Measurements from ENCODE around the gene RAB37. TPM values are rescaled to one million over a fixed set of nuclear protein-coding genes. Genes with fewer than 3 reads are reported as not detected.
A peak's percentile ranks its signal among the peaks of the same experiment; 100 is the strongest.

RAB37 gene
- total and polyA plus RNA-seq, 9 of the 15 experiments (the other 6 are each of a cell fraction or from before 2014, with no cell fraction given), result 0.03 to 0.27 (median 0.11) TPM; not detected in 4

- TF ChIP-seq, protein P1, sequence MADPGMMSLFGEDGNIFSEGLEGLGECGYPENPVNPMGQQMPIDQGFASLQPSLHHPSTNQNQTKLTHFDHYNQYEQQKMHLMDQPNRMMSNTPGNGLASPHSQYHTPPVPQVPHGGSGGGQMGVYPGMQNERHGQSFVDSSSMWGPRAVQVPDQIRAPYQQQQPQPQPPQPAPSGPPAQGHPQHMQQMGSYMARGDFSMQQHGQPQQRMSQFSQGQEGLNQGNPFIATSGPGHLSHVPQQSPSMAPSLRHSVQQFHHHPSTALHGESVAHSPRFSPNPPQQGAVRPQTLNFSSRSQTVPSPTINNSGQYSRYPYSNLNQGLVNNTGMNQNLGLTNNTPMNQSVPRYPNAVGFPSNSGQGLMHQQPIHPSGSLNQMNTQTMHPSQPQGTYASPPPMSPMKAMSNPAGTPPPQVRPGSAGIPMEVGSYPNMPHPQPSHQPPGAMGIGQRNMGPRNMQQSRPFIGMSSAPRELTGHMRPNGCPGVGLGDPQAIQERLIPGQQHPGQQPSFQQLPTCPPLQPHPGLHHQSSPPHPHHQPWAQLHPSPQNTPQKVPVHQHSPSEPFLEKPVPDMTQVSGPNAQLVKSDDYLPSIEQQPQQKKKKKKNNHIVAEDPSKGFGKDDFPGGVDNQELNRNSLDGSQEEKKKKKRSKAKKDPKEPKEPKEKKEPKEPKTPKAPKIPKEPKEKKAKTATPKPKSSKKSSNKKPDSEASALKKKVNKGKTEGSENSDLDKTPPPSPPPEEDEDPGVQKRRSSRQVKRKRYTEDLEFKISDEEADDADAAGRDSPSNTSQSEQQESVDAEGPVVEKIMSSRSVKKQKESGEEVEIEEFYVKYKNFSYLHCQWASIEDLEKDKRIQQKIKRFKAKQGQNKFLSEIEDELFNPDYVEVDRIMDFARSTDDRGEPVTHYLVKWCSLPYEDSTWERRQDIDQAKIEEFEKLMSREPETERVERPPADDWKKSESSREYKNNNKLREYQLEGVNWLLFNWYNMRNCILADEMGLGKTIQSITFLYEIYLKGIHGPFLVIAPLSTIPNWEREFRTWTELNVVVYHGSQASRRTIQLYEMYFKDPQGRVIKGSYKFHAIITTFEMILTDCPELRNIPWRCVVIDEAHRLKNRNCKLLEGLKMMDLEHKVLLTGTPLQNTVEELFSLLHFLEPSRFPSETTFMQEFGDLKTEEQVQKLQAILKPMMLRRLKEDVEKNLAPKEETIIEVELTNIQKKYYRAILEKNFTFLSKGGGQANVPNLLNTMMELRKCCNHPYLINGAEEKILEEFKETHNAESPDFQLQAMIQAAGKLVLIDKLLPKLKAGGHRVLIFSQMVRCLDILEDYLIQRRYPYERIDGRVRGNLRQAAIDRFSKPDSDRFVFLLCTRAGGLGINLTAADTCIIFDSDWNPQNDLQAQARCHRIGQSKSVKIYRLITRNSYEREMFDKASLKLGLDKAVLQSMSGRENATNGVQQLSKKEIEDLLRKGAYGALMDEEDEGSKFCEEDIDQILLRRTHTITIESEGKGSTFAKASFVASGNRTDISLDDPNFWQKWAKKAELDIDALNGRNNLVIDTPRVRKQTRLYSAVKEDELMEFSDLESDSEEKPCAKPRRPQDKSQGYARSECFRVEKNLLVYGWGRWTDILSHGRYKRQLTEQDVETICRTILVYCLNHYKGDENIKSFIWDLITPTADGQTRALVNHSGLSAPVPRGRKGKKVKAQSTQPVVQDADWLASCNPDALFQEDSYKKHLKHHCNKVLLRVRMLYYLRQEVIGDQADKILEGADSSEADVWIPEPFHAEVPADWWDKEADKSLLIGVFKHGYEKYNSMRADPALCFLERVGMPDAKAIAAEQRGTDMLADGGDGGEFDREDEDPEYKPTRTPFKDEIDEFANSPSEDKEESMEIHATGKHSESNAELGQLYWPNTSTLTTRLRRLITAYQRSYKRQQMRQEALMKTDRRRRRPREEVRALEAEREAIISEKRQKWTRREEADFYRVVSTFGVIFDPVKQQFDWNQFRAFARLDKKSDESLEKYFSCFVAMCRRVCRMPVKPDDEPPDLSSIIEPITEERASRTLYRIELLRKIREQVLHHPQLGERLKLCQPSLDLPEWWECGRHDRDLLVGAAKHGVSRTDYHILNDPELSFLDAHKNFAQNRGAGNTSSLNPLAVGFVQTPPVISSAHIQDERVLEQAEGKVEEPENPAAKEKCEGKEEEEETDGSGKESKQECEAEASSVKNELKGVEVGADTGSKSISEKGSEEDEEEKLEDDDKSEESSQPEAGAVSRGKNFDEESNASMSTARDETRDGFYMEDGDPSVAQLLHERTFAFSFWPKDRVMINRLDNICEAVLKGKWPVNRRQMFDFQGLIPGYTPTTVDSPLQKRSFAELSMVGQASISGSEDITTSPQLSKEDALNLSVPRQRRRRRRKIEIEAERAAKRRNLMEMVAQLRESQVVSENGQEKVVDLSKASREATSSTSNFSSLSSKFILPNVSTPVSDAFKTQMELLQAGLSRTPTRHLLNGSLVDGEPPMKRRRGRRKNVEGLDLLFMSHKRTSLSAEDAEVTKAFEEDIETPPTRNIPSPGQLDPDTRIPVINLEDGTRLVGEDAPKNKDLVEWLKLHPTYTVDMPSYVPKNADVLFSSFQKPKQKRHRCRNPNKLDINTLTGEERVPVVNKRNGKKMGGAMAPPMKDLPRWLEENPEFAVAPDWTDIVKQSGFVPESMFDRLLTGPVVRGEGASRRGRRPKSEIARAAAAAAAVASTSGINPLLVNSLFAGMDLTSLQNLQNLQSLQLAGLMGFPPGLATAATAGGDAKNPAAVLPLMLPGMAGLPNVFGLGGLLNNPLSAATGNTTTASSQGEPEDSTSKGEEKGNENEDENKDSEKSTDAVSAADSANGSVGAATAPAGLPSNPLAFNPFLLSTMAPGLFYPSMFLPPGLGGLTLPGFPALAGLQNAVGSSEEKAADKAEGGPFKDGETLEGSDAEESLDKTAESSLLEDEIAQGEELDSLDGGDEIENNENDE (IDR thresholded peaks at IDR 0.05; ENCODE audit: low read depth, low read length), result no peak
- TF ChIP-seq VEZF1 (CRISPR knock-in tag; IDR thresholded peaks at IDR 0.05), result peak; percentile 74
- TF ChIP-seq EHMT2 (IDR thresholded peaks at IDR 0.05), result no peak
- TF ChIP-seq SP1 (CRISPR knock-in tag; IDR thresholded peaks at IDR 0.05), result peak; percentile 76
- no peak for TF ChIP-seq SMARCB1 (IDR thresholded peaks at IDR 0.05; ENCODE audit: insufficient read length, low read depth)
- no peak for TF ChIP-seq TCF3 (CRISPR knock-in tag; IDR thresholded peaks at IDR 0.05)
- TF ChIP-seq NFIC (IDR thresholded peaks at IDR 0.05), result peak; percentile 45; the same call in 1 of the 2 replicates
- no peak for TF ChIP-seq CBX5 (IDR thresholded peaks at IDR 0.05; ENCODE audit: borderline replicate concordance, low read depth)
- TF ChIP-seq KDM5B (IDR thresholded peaks at IDR 0.05; ENCODE audit: insufficient replicate concordance, low read depth, low read length), result peak; percentile 94
- no peak for TF ChIP-seq ZNF766 (CRISPR knock-in tag; conservative IDR thresholded peaks at IDR 0.05)
- no peak for TF ChIP-seq NR2C2 (CRISPR knock-in tag; IDR thresholded peaks at IDR 0.05)
- peak; percentile 24 for TF ChIP-seq NR2C2 (tag; IDR thresholded peaks at IDR 0.05)
- no peak for TF ChIP-seq FOXO4 (CRISPR knock-in tag; IDR thresholded peaks at IDR 0.05)
- no peak for TF ChIP-seq RFX5 (IDR thresholded peaks at IDR 0.05; ENCODE audit: low read depth, low read length)
Observed at GRCh38 chr17:74748529-74749278, 11.6 kb downstream of the RAB37 start, which contains the start of gene NHERF1 (continued).

Measured in K562 (cell line).